ENCODE data around the gene PNPO.

Gene PNPO

GRCh38 chr17:47953909-47954308 is 12.5 kb downstream of the PNPO start:
- H3K4me3 ChIP-seq (ENCODE audit: insufficient read depth, low read length, poor library complexity, severe bottlenecking): no peak overlapping the region
- H3K9me3 ChIP-seq (ENCODE audit: insufficient read depth, low read length): no peaks in the 10 kb centered on the region
- H2AFZ ChIP-seq (ENCODE audit: low read depth, low read length, severe bottlenecking): no peak overlapping the region
- TF ChIP-seq, protein P1, sequence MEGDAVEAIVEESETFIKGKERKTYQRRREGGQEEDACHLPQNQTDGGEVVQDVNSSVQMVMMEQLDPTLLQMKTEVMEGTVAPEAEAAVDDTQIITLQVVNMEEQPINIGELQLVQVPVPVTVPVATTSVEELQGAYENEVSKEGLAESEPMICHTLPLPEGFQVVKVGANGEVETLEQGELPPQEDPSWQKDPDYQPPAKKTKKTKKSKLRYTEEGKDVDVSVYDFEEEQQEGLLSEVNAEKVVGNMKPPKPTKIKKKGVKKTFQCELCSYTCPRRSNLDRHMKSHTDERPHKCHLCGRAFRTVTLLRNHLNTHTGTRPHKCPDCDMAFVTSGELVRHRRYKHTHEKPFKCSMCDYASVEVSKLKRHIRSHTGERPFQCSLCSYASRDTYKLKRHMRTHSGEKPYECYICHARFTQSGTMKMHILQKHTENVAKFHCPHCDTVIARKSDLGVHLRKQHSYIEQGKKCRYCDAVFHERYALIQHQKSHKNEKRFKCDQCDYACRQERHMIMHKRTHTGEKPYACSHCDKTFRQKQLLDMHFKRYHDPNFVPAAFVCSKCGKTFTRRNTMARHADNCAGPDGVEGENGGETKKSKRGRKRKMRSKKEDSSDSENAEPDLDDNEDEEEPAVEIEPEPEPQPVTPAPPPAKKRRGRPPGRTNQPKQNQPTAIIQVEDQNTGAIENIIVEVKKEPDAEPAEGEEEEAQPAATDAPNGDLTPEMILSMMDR (IDR thresholded peaks at IDR 0.05; ENCODE audit: insufficient read depth, low read length, poor library complexity, severe bottlenecking): no peak
- TF ChIP-seq EZH2phosphoT487 (conservative IDR thresholded peaks at IDR 0.05; ENCODE audit: low read length): no peak
- H3K9me2 ChIP-seq (replicated peaks; ENCODE audit: insufficient read depth, low read length): no peaks in the 10 kb centered on the region
- H3F3A ChIP-seq (ENCODE audit: insufficient read depth): no peaks in the 10 kb centered on the region
- H3K9ac ChIP-seq (ENCODE audit: low read length): no peak overlapping the region
- H3K27ac ChIP-seq (ENCODE audit: low read depth, low read length): no peak overlapping the region
- H3K79me2 ChIP-seq (ENCODE audit: insufficient read depth, low read length): no peaks in the 10 kb centered on the region
- H3K27me3 ChIP-seq (ENCODE audit: low read length): no peaks in the 10 kb centered on the region
- no peak overlapping the region for H3K4me2 ChIP-seq (ENCODE audit: low read depth, low read length, poor library complexity, severe bottlenecking)
- H4K20me1 ChIP-seq (ENCODE audit: low read depth, low read length): no peaks in the 10 kb centered on the region
- H3K36me3 ChIP-seq (ENCODE audit: low read length): no peaks in the 10 kb centered on the region

DNA sequence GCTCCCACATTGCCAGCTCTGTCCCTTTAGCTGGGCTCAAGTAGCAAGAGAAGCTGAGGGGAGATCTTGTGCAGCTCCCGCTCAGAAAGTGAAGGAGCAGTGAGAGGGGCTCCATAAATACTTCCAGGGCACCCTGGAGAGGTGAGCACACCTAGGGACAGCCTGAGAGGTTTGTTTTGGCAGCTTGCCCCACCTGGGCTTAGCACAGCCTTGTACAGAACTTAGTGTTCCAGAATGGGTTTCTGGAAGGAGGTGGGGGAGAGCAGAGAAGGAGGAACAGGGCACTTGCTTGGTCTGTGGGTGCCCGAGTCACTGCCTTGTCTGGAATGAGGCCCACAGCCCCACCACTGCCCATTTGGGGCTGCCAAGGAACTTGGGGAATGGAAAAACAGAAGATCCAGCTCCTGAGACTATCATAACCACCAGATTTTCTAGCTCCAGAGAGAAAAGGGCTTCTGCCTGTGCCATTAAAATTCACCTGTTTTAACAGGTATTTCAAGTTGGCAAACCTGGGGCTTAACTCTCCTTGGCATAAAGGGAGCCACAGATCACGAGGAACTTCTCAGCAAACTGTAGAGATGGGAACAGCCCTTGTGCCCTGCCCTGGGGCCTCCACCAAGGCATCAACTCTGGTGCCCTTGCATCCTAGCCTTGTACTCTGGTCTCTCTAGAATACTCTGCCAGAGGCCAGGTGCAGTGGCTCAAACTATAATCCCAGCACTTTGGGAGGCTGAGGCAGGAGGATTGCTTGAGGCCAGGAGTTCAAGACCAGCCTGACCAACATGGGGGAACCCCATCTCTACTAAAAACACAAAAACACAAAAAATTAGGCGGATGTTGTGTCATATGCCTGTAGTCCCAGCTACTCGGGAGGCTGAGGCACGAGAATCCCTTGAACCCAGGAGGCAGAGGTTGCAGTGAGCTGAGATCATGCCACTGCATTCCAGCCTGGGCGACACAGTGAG is 14.4 kb downstream of the PNPO start:
- H3K27me3 ChIP-seq (ENCODE audit: low read length): no peaks in the 10 kb centered on the region
- no peaks in the 10 kb centered on the region for H3K79me2 ChIP-seq (ENCODE audit: insufficient read depth, low read length)
- H2AFZ ChIP-seq (ENCODE audit: low read depth, low read length, severe bottlenecking): no peak overlapping the region
- no peaks in the 10 kb centered on the region for H3F3A ChIP-seq (ENCODE audit: insufficient read depth)
- no peak overlapping the region for H3K4me3 ChIP-seq (ENCODE audit: insufficient read depth, low read length, poor library complexity, severe bottlenecking)
- no peak overlapping the region for H3K4me2 ChIP-seq (ENCODE audit: low read depth, low read length, poor library complexity, severe bottlenecking)
- no peak overlapping the region for H3K27ac ChIP-seq (ENCODE audit: low read depth, low read length)
- no peak overlapping the region for H3K9ac ChIP-seq (ENCODE audit: low read length)
- TF ChIP-seq EZH2phosphoT487 (conservative IDR thresholded peaks at IDR 0.05; ENCODE audit: low read length): no peak
- TF ChIP-seq, protein P1 (IDR thresholded peaks at IDR 0.05; ENCODE audit: insufficient read depth, low read length, poor library complexity, severe bottlenecking): no peak
- no peaks in the 10 kb centered on the region for H3K9me3 ChIP-seq (ENCODE audit: insufficient read depth, low read length)
- H4K20me1 ChIP-seq (ENCODE audit: low read depth, low read length): no peaks in the 10 kb centered on the region
- H3K9me2 ChIP-seq (replicated peaks; ENCODE audit: insufficient read depth, low read length): no peaks in the 10 kb centered on the region
- H3K36me3 ChIP-seq (ENCODE audit: low read length): no peaks in the 10 kb centered on the region

GRCh38 chr17:47956791-47957590 is 15.6 kb downstream of the PNPO start:
- no peak overlapping the region for H3K4me2 ChIP-seq (ENCODE audit: low read depth, low read length, poor library complexity, severe bottlenecking)
- no peak overlapping the region for H3K27ac ChIP-seq (ENCODE audit: low read depth, low read length)
- H3K4me3 ChIP-seq (ENCODE audit: insufficient read depth, low read length, poor library complexity, severe bottlenecking): no peak overlapping the region
- no peak for TF ChIP-seq EZH2phosphoT487 (conservative IDR thresholded peaks at IDR 0.05; ENCODE audit: low read length)
- TF ChIP-seq, protein P1 (IDR thresholded peaks at IDR 0.05; ENCODE audit: insufficient read depth, low read length, poor library complexity, severe bottlenecking): no peak
- no peaks in the 10 kb centered on the region for H3K9me2 ChIP-seq (replicated peaks; ENCODE audit: insufficient read depth, low read length)
- no peak overlapping the region for H2AFZ ChIP-seq (ENCODE audit: low read depth, low read length, severe bottlenecking)
- H3K9ac ChIP-seq (ENCODE audit: low read length): no peak overlapping the region
- H3K36me3 ChIP-seq (ENCODE audit: low read length): no peaks in the 10 kb centered on the region
- H3F3A ChIP-seq (ENCODE audit: insufficient read depth): no peaks in the 10 kb centered on the region
- no peaks in the 10 kb centered on the region for H3K79me2 ChIP-seq (ENCODE audit: insufficient read depth, low read length)
- H3K27me3 ChIP-seq (ENCODE audit: low read length): no peaks in the 10 kb centered on the region
- no peaks in the 10 kb centered on the region for H3K9me3 ChIP-seq (ENCODE audit: insufficient read depth, low read length)
- H4K20me1 ChIP-seq (ENCODE audit: low read depth, low read length): no peaks in the 10 kb centered on the region

Data from SU-DHL-6 (cell line).